Nephron progenitor cell (in vitro differentiated cells): ENCODE results near the gene WWOX.

ENCODE experiments used
- DNase-seq: peaks from one replicate; pipeline ENCODE4 v3.0.0; 2021
- H3K27ac Mint-ChIP-seq: 2 replicates; pipeline ENCODE4 v1.8.0; 2021; ENCODE audit warnings: mild to moderate bottlenecking, moderate library complexity, mixed read lengths
- H3K27me3 Mint-ChIP-seq: 2 replicates; pipeline ENCODE4 v1.8.0; 2021; ENCODE audit warnings: mild to moderate bottlenecking, low read depth, mixed read lengths; ENCODE audit not compliant: poor library complexity
- H3K36me3 Mint-ChIP-seq: 2 replicates; pipeline ENCODE4 v1.8.0; 2021; ENCODE audit warnings: low read depth, mixed read lengths
- H3K4me1 Mint-ChIP-seq: 2 replicates; pipeline ENCODE4 v1.8.0; 2021; ENCODE audit warnings: mixed read lengths
- H3K4me3 Mint-ChIP-seq: 2 replicates; pipeline ENCODE4 v1.8.0; 2021; ENCODE audit warnings: mild to moderate bottlenecking, moderate library complexity, mixed read lengths
- H3K9me3 Mint-ChIP-seq: 2 replicates; pipeline ENCODE4 v1.8.0; 2021; ENCODE audit warnings: mild to moderate bottlenecking, moderate library complexity, mixed read lengths
- TF ChIP-seq, protein P1 (sequence below): fragments of 200-600 bp; sonication (generic); IDR thresholded peaks from 2 replicates; pipeline ENCODE4 v1.5.0; 2021; ENCODE audit warnings: antibody characterized with exemption

Gene WWOX

GRCh38 chr16:78789561-78789960 is 690.1 kb downstream of the WWOX start:
- TF ChIP-seq, protein P1, sequence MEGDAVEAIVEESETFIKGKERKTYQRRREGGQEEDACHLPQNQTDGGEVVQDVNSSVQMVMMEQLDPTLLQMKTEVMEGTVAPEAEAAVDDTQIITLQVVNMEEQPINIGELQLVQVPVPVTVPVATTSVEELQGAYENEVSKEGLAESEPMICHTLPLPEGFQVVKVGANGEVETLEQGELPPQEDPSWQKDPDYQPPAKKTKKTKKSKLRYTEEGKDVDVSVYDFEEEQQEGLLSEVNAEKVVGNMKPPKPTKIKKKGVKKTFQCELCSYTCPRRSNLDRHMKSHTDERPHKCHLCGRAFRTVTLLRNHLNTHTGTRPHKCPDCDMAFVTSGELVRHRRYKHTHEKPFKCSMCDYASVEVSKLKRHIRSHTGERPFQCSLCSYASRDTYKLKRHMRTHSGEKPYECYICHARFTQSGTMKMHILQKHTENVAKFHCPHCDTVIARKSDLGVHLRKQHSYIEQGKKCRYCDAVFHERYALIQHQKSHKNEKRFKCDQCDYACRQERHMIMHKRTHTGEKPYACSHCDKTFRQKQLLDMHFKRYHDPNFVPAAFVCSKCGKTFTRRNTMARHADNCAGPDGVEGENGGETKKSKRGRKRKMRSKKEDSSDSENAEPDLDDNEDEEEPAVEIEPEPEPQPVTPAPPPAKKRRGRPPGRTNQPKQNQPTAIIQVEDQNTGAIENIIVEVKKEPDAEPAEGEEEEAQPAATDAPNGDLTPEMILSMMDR: no peak
- Mint-ChIP-seq H3K36me3 (no peaks in the 10 kb centered on the region), H3K4me3 (no peak overlapping the region), H3K27ac (no peak overlapping the region), H3K4me1 (peaks cover 18% of the 10 kb centered on the region), H3K9me3 (no peaks in the 10 kb centered on the region), H3K27me3 (peaks cover 3% of the 10 kb centered on the region)
- DNase-seq: no peak

DNA sequence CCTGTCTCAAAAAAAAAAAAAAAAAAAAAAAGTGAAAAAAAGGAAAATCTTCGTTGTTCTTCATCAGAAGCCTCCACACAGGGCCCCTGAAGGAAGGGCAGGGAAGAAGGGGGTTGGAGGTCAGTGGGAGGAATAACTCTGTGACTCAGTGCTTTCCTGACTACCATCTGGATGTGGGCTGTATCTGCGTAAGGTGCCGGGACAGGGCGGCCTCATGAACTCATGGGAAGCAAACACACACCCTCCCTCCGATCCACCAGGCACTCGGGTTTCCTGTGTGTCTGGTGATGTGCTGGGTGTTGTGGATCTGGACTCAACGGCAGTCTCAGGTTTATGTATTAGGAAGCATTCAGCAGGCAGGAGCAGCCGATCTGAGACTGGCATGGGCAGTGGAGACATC is 691.6 kb downstream of the WWOX start:
- Mint-ChIP-seq H3K9me3 (peaks cover 3% of the 10 kb centered on the region), H3K27me3 (peaks cover 3% of the 10 kb centered on the region), H3K4me1 (peaks cover 18% of the 10 kb centered on the region), H3K4me3 (no peak overlapping the region), H3K27ac (no peak overlapping the region), H3K36me3 (no peaks in the 10 kb centered on the region)
- DNase-seq: no peak
- TF ChIP-seq, protein P1: no peak

- Mint-ChIP-seq H3K27ac (no peak overlapping the region), H3K27me3 (peaks cover 3% of the 10 kb centered on the region), H3K4me1 (peaks cover 23% of the 10 kb centered on the region), H3K4me3 (no peak overlapping the region), H3K36me3 (no peaks in the 10 kb centered on the region), H3K9me3 (peaks cover 8% of the 10 kb centered on the region)
- DNase-seq: no peak
- TF ChIP-seq, protein P1: no peak
Measured at GRCh38 chr16:78791926-78792325, 692.5 kb downstream of the WWOX start.

GRCh38 chr16:78792952-78793351 is 693.5 kb downstream of the WWOX start:
- TF ChIP-seq, protein P1: no peak
- DNase-seq: no peak
- Mint-ChIP-seq H3K4me3 (no peak overlapping the region), H3K4me1 (peaks cover 30% of the 10 kb centered on the region), H3K27ac (no peak overlapping the region), H3K36me3 (no peaks in the 10 kb centered on the region), H3K27me3 (peaks cover 3% of the 10 kb centered on the region), H3K9me3 (peaks cover 8% of the 10 kb centered on the region)

DNA sequence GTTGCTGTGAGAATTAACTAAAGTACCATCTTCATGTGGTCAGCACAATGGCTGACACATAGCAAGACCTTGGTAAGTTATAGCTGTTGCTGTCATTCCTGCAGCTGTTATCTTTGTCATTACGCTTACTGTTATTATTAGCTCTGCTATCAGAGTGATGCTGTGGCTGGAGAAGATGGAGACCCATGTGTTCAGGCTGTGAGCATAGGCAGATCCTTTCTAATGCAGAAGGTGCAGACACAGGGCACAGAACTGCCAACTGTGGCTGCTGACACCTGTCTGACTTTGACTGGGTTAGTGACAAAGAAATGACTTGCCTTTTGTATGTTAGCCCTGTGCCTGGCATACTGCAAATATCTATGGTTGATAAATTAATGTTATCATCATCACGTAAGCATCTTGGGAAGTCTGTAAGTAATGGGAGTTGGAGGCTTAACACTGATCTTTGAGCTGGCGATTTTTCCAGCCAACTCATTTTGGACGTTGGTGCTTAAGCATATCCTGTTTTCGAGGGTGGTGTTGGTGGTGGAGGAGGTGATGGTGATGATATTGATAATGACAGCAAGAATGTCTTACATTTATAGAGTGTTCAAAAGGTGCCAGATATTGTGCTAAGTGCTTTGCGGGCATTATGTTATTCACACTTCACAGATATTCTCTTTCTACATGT is 695.3 kb downstream of the WWOX start:
- DNase-seq: no peak
- Mint-ChIP-seq H3K4me3 (no peak overlapping the region), H3K27me3 (no peaks in the 10 kb centered on the region), H3K4me1 (peaks cover 40% of the 10 kb centered on the region), H3K36me3 (no peaks in the 10 kb centered on the region), H3K27ac (no peak overlapping the region), H3K9me3 (peaks cover 8% of the 10 kb centered on the region)
- TF ChIP-seq, protein P1: no peak

- H3K36me3 Mint-ChIP-seq: no peaks in the 10 kb centered on the region
Measured at GRCh38 chr16:78795433-78795832, 696.0 kb downstream of the WWOX start.

More at GRCh38 chr16:78795433-78795832, 696.0 kb downstream of the WWOX start:
- no peaks in the 10 kb centered on the region for H3K27me3 Mint-ChIP-seq
- H3K9me3 Mint-ChIP-seq: peaks cover 8% of the 10 kb centered on the region
- H3K27ac Mint-ChIP-seq: no peak overlapping the region
- no peak for DNase-seq
- H3K4me1 Mint-ChIP-seq: peaks cover 43% of the 10 kb centered on the region
- TF ChIP-seq, protein P1: no peak
- H3K4me3 Mint-ChIP-seq: no peak overlapping the region
